ENCODE measurements around the gene PER3. TPM values are rescaled to one million over a fixed set of nuclear protein-coding genes. Genes with fewer than 3 reads are reported as not detected.
A peak's percentile ranks its signal among the peaks of the same experiment; 100 is the strongest.

Gene PER3
- total and polyA plus RNA-seq, 2 of the 4 experiments (the other 2 are of a cell fraction) = 3.4 to 4.2 TPM

DNA sequence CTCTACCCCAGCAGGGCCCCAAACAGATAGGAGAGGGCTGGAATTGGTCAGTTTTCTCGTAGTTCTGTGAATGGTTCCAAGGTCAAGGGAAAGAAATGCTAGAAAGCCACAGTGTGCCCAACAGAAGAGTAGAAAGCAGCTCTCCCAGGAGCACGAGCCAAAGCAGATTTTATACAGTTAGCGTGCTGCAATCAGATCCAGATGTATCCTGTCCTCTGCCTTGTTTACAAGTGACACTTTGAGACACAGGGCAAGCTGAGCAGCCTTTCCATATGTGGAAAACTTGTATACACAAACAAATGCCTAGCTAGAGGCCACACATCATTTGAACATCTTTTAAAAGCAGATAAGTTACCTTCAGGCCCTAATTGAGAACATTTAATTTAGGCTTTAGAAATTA lies 6.5 kb upstream of the PER3 start:
- Histone ChIP-seq H2BK20ac (ENCODE audit: low read depth, low read length) (no peak overlapping the region), H3K4ac (ENCODE audit: low read depth, low read length) (no peak overlapping the region), H3K9me1 (ENCODE audit: insufficient read depth, low read length) (no peaks in the 10 kb centered on the region; the same call in 1 of the 2 replicates), H3K9me3 (ENCODE audit: control insufficient read depth, insufficient read depth, low read length) (no peaks in the 10 kb centered on the region), H4K5ac (ENCODE audit: low read depth, low read length) (no peak overlapping the region; the same call in 1 of the 2 replicates), H4K91ac (ENCODE audit: insufficient read depth, low read depth, low read length) (no peak overlapping the region), H3K56ac (ENCODE audit: extremely low read depth, insufficient read depth, low read length) (no peak overlapping the region), H4K20me1 (ENCODE audit: insufficient read depth, low read length) (peaks cover 4% of the 10 kb centered on the region; the same call in 1 of the 2 replicates), H2AK9ac (replicated peaks; ENCODE audit: low read depth, low read length, poor library complexity) (no peak overlapping the region), H3K23ac (ENCODE audit: low read depth, low read length) (no peak overlapping the region), H3K4me1 (ENCODE audit: control insufficient read depth, insufficient read depth, low read length) (peaks cover 2% of the 10 kb centered on the region; the same call in 1 of the 2 replicates), H3K4me2 (ENCODE audit: low read depth, low read length) (no peak overlapping the region; the same call in 1 of the 2 replicates), H3K27ac (ENCODE audit: insufficient read depth, low read length) (no peak overlapping the region; the same call in 1 of the 2 replicates), H3K18ac (ENCODE audit: low read depth, low read length) (no peak overlapping the region), H3K4me3 (ENCODE audit: insufficient read depth, low read depth, low read length) (no peak overlapping the region), H3K79me1 (ENCODE audit: low read depth in 1 of 2, low read length in 2 of 2) (peaks cover 19 to 29% of the 10 kb centered on the region in 2 experiments), H3K36me3 (ENCODE audit: control insufficient read depth, insufficient read depth, low read length) (peaks cover 20% of the 10 kb centered on the region), H2BK5ac (ENCODE audit: low read depth, low read length, poor library complexity, severe bottlenecking) (no peak overlapping the region), H3K27me3 (ENCODE audit: control insufficient read depth, insufficient read depth, low read length) (no peaks in the 10 kb centered on the region), H3K9ac (ENCODE audit: low read depth, low read length) (no peak overlapping the region), H2AFZ (replicated peaks; ENCODE audit: low read length, poor library complexity) (no peak overlapping the region), H3K14ac (replicated peaks; ENCODE audit: low read depth, low read length) (no peak overlapping the region), H2BK120ac (ENCODE audit: low read depth, low read length) (no peak overlapping the region), H2BK15ac (ENCODE audit: low read depth, low read length) (no peak overlapping the region), H4K8ac (ENCODE audit: low read depth in 2 of 2, low read length in 2 of 2) (no peak overlapping the region), H2AK5ac (ENCODE audit: low read depth, low read length) (no peak overlapping the region)
- ATAC-seq (ENCODE audit: low read depth) (peak; percentile 49), DNase-seq (no peak)
- BruUV-seq (replicated peaks) = no TSS peak
- CTCF ChIA-PET = interaction anchor here (1.1 kb wide), 1 partner anchor 25 kb away, joined by 3 read pairs; no protein-coding TSS in a partner anchor
- dilution Hi-C loops (cut with HindIII; ENCODE audit: low sequenced_read_pairs, unreplicated experiment) (no loop called here), intact Hi-C loops (cut with micrococcal nuclease) (no loop called here), in situ Hi-C loops (cut with MboI; ENCODE audit: low sequenced_read_pairs) (no loop called here)
- TF ChIP-seq CHD1 (IDR thresholded peaks at IDR 0.05; ENCODE audit: low read depth, low read length) = no peak
- no peak for TF ChIP-seq RAD21 (IDR thresholded peaks at IDR 0.05; ENCODE audit: low read length)
- TF ChIP-seq NFE2L2 (IDR thresholded peaks at IDR 0.05; ENCODE audit: low read depth, low read length) = no peak
- TF ChIP-seq CEBPB (IDR thresholded peaks at IDR 0.05; ENCODE audit: low read depth, low read length) = no peak
- TF ChIP-seq POLR2A (IDR thresholded peaks at IDR 0.05; ENCODE audit: low read depth, low read length) = no peak
- TF ChIP-seq, protein P1, sequence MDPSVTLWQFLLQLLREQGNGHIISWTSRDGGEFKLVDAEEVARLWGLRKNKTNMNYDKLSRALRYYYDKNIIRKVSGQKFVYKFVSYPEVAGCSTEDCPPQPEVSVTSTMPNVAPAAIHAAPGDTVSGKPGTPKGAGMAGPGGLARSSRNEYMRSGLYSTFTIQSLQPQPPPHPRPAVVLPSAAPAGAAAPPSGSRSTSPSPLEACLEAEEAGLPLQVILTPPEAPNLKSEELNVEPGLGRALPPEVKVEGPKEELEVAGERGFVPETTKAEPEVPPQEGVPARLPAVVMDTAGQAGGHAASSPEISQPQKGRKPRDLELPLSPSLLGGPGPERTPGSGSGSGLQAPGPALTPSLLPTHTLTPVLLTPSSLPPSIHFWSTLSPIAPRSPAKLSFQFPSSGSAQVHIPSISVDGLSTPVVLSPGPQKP (IDR thresholded peaks at IDR 0.05; ENCODE audit: borderline replicate concordance, low read depth, low read length) = no peak
- TF ChIP-seq SMC3 (IDR thresholded peaks at IDR 0.05; ENCODE audit: low read depth, low read length) = no peak
- TF ChIP-seq, protein P2, sequence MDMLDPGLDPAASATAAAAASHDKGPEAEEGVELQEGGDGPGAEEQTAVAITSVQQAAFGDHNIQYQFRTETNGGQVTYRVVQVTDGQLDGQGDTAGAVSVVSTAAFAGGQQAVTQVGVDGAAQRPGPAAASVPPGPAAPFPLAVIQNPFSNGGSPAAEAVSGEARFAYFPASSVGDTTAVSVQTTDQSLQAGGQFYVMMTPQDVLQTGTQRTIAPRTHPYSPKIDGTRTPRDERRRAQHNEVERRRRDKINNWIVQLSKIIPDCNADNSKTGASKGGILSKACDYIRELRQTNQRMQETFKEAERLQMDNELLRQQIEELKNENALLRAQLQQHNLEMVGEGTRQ (IDR thresholded peaks at IDR 0.05; ENCODE audit: low read depth, low read length) = no peak
- TF ChIP-seq, protein P3, sequence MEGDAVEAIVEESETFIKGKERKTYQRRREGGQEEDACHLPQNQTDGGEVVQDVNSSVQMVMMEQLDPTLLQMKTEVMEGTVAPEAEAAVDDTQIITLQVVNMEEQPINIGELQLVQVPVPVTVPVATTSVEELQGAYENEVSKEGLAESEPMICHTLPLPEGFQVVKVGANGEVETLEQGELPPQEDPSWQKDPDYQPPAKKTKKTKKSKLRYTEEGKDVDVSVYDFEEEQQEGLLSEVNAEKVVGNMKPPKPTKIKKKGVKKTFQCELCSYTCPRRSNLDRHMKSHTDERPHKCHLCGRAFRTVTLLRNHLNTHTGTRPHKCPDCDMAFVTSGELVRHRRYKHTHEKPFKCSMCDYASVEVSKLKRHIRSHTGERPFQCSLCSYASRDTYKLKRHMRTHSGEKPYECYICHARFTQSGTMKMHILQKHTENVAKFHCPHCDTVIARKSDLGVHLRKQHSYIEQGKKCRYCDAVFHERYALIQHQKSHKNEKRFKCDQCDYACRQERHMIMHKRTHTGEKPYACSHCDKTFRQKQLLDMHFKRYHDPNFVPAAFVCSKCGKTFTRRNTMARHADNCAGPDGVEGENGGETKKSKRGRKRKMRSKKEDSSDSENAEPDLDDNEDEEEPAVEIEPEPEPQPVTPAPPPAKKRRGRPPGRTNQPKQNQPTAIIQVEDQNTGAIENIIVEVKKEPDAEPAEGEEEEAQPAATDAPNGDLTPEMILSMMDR (conservative IDR thresholded peaks at IDR 0.05; ENCODE audit: low read depth, low read length) = no peak
- TF ChIP-seq MXI1 (IDR thresholded peaks at IDR 0.05; ENCODE audit: borderline replicate concordance, low read depth, low read length) = no peak
- no peak for TF ChIP-seq MAFK (IDR thresholded peaks at IDR 0.05; ENCODE audit: low read depth, low read length)
- TF ChIP-seq MAZ (IDR thresholded peaks at IDR 0.05; ENCODE audit: borderline replicate concordance, low read depth, low read length) = no peak
- no peak for TF ChIP-seq FOS (IDR thresholded peaks at IDR 0.05; ENCODE audit: low read depth, low read length)
- no peak for TF ChIP-seq RCOR1 (IDR thresholded peaks at IDR 0.05; ENCODE audit: insufficient replicate concordance, low read length)
- TF ChIP-seq BHLHE40 (IDR thresholded peaks at IDR 0.05; ENCODE audit: low read depth, low read length) = no peak
- no peak for TF ChIP-seq RFX5 (IDR thresholded peaks at IDR 0.05; ENCODE audit: low read depth, low read length)
- WGBS, 2 experiments (ENCODE audit: extremely low coverage in 2 of 2, insufficient read length in 1 of 2) = 86% methylated on average over 1 of the region's 3 CpGs; no CpG with 5 or more reads in 1 of the 2 experiments
- POLR2A ChIA-PET (ENCODE audit: unreplicated experiment) = no interaction called here
